BLaER1 (cell line): Measurements from ENCODE around the gene CRELD1.

ENCODE experiments used
- H3K27ac ChIP-seq: shearing (Covaris generic); formaldehyde crosslinking; 2 replicates; pipeline ENCODE4 v1.8.1; 2022
- H3K27me3 ChIP-seq: shearing (Covaris generic); formaldehyde crosslinking; 2 replicates; pipeline ENCODE4 v1.8.1; 2022
- H3K36me3 ChIP-seq: shearing (Covaris generic); formaldehyde crosslinking; 2 replicates; pipeline ENCODE4 v1.8.1; 2022
- H3K4me1 ChIP-seq: shearing (Covaris generic); formaldehyde crosslinking; 2 replicates; pipeline ENCODE4 v1.8.1; 2022
- H3K4me2 ChIP-seq: shearing (Covaris generic); formaldehyde crosslinking; 2 replicates; pipeline ENCODE4 v1.8.1; 2022
- H3K4me3 ChIP-seq: shearing (Covaris generic); formaldehyde crosslinking; 2 replicates; pipeline ENCODE4 v1.8.1; 2022
- H3K9ac ChIP-seq: shearing (Covaris generic); formaldehyde crosslinking; 2 replicates; pipeline ENCODE4 v1.8.1; 2022
- H3K9me3 ChIP-seq: shearing (Covaris generic); formaldehyde crosslinking; 2 replicates; pipeline ENCODE4 v1.8.1; 2022
- H4K20me1 ChIP-seq: shearing (Covaris generic); formaldehyde crosslinking; 2 replicates; pipeline ENCODE4 v1.8.1; 2022
- Cebpa-rat ChIP-seq: shearing (Covaris generic); IDR thresholded peaks from 2 replicates; pipeline ENCODE4 v1.8.1; 2022

Gene CRELD1

GRCh38 chr3:9916346-9916733, 17.3 kb upstream of the CRELD1 start:
- peaks cover 19% of the 10 kb centered on the region for H3K27me3 ChIP-seq
- H3K4me1 ChIP-seq: peaks cover 43% of the 10 kb centered on the region
- no peaks in the 10 kb centered on the region for H4K20me1 ChIP-seq
- H3K9ac ChIP-seq: peak overlapping the region; percentile 65
- no peak for TF ChIP-seq Cebpa-rat
- H3K4me3 ChIP-seq: peak overlapping the region; percentile 55
- no peaks in the 10 kb centered on the region for H3K9me3 ChIP-seq
- no peaks in the 10 kb centered on the region for H3K36me3 ChIP-seq
- peak overlapping the region; percentile 57; the same call in 1 of the 2 replicates for H3K27ac ChIP-seq
- peak overlapping the region; percentile 100 for H3K4me2 ChIP-seq

- H3K9ac ChIP-seq: peak within 1 kb of the TSS; percentile 73
- no peak for TF ChIP-seq Cebpa-rat
- H3K4me2 ChIP-seq: peak within 1 kb of the TSS; percentile 100
- no peaks in the 10 kb centered on the region for H4K20me1 ChIP-seq
- no peaks in the 10 kb centered on the region for H3K9me3 ChIP-seq
- H3K27ac ChIP-seq: peak within 1 kb of the TSS; percentile 75
- peak within 1 kb of the TSS; percentile 74 for H3K4me3 ChIP-seq
- H3K4me1 ChIP-seq: peaks cover 43% of the 10 kb centered on the region
- no peaks in the 10 kb centered on the region for H3K36me3 ChIP-seq
- peaks cover 19% of the 10 kb centered on the region for H3K27me3 ChIP-seq
Observed at GRCh38 chr3:9916734-9917680, 16.6 kb upstream of the CRELD1 start, which contains the start of gene IL17RC. Gene IL17RC, plus strand, starts transcription at chr3:9917098. Its CDS starts 218 bp downstream, at chr3:9917316.

GRCh38 chr3:9917820-9918219, 15.8 kb upstream of the CRELD1 start:
- Histone ChIP-seq H3K9me3 (no peaks in the 10 kb centered on the region), H3K27ac (peak overlapping the region; percentile 57; the same call in 1 of the 2 replicates), H3K4me1 (peaks cover 43% of the 10 kb centered on the region), H3K36me3 (no peaks in the 10 kb centered on the region), H3K27me3 (peaks cover 19% of the 10 kb centered on the region), H3K9ac (no peak overlapping the region), H3K4me2 (peak overlapping the region; percentile 100; the same call in 1 of the 2 replicates), H4K20me1 (no peaks in the 10 kb centered on the region), H3K4me3 (no peak overlapping the region)
- no peak for TF ChIP-seq Cebpa-rat

- Histone ChIP-seq H3K36me3 (no peaks in the 10 kb centered on the region), H3K4me3 (no peak overlapping the region)
- TF ChIP-seq Cebpa-rat: no peak
Observed at GRCh38 chr3:9918261-9919038, 15.2 kb upstream of the CRELD1 start.

GRCh38 chr3:9928158-9928557, 5.5 kb upstream of the CRELD1 start:
- H3K36me3 ChIP-seq: 0 out of 2 replicates have a peak, but pooled peaks cover 10% of the 10 kb centered on the region
- H3K9me3 ChIP-seq: no peaks in the 10 kb centered on the region
- H4K20me1 ChIP-seq: no peaks in the 10 kb centered on the region
- TF ChIP-seq Cebpa-rat: no peak
- no peak overlapping the region for H3K9ac ChIP-seq
- no peak overlapping the region for H3K4me2 ChIP-seq
- H3K4me1 ChIP-seq: peaks cover 8% of the 10 kb centered on the region
- H3K27me3 ChIP-seq: no peaks in the 10 kb centered on the region
- H3K27ac ChIP-seq: no peak overlapping the region
- H3K4me3 ChIP-seq: no peak overlapping the region

More at GRCh38 chr3:9918261-9919038, 15.2 kb upstream of the CRELD1 start:
- Histone ChIP-seq H3K4me1 (peaks cover 42% of the 10 kb centered on the region), H3K9me3 (no peaks in the 10 kb centered on the region), H3K9ac (no peak overlapping the region), H3K27ac (no peak overlapping the region), H3K27me3 (peaks cover 19% of the 10 kb centered on the region), H3K4me2 (no peak overlapping the region), H4K20me1 (no peaks in the 10 kb centered on the region)

- H3K27me3 ChIP-seq: no peaks in the 10 kb centered on the region
- no peak overlapping the region for H3K9ac ChIP-seq
Observed at GRCh38 chr3:9930804-9931418, 2.7 kb upstream of the CRELD1 start.

GRCh38 chr3:9932535-9932842, 1.1 kb upstream of the CRELD1 start:
- H3K4me3 ChIP-seq: peak overlapping the region; percentile 80
- TF ChIP-seq Cebpa-rat: no peak
- H3K4me2 ChIP-seq: peak overlapping the region; percentile 99
- H3K27ac ChIP-seq: peak overlapping the region; percentile 92
- H3K9me3 ChIP-seq: no peaks in the 10 kb centered on the region
- H3K27me3 ChIP-seq: no peaks in the 10 kb centered on the region
- H4K20me1 ChIP-seq: no peaks in the 10 kb centered on the region
- peaks cover 31% of the 10 kb centered on the region for H3K36me3 ChIP-seq
- peaks cover 29% of the 10 kb centered on the region for H3K4me1 ChIP-seq
- peak overlapping the region; percentile 88 for H3K9ac ChIP-seq

More at GRCh38 chr3:9930804-9931418, 2.7 kb upstream of the CRELD1 start:
- H3K4me2 ChIP-seq: no peak overlapping the region
- H3K36me3 ChIP-seq: peaks cover 18% of the 10 kb centered on the region
- TF ChIP-seq Cebpa-rat: no peak
- H3K9me3 ChIP-seq: no peaks in the 10 kb centered on the region
- H3K27ac ChIP-seq: no peak overlapping the region
- peaks cover 26% of the 10 kb centered on the region for H3K4me1 ChIP-seq
- H3K4me3 ChIP-seq: no peak overlapping the region
- H4K20me1 ChIP-seq: no peaks in the 10 kb centered on the region

- H3K4me3 ChIP-seq: peak overlapping the region; percentile 80
- peak overlapping the region; percentile 88 for H3K9ac ChIP-seq
- H3K27me3 ChIP-seq: no peaks in the 10 kb centered on the region
- H3K27ac ChIP-seq: peak overlapping the region; percentile 92
- peaks cover 29% of the 10 kb centered on the region for H3K4me1 ChIP-seq
- no peaks in the 10 kb centered on the region for H3K9me3 ChIP-seq
- peak overlapping the region; percentile 99 for H3K4me2 ChIP-seq
- H3K36me3 ChIP-seq: peaks cover 36% of the 10 kb centered on the region
- no peaks in the 10 kb centered on the region for H4K20me1 ChIP-seq
- no peak for TF ChIP-seq Cebpa-rat
Observed at GRCh38 chr3:9932843-9933560, 632 bp upstream of the CRELD1 start.

- peak overlapping the region; percentile 92 for H3K27ac ChIP-seq
Observed at GRCh38 chr3:9934235-9934621, 594 bp downstream of the CRELD1 start.

More at GRCh38 chr3:9934235-9934621, 594 bp downstream of the CRELD1 start:
- TF ChIP-seq Cebpa-rat: no peak
- Histone ChIP-seq H3K36me3 (peaks cover 41% of the 10 kb centered on the region), H3K27me3 (no peaks in the 10 kb centered on the region), H3K4me2 (peak overlapping the region; percentile 99), H3K4me3 (peak overlapping the region; percentile 80), H4K20me1 (no peaks in the 10 kb centered on the region), H3K9me3 (no peaks in the 10 kb centered on the region), H3K4me1 (peaks cover 29% of the 10 kb centered on the region), H3K9ac (peak overlapping the region; percentile 88)
